22Rv1 (cell line): ENCODE results near the gene NUAK2.

ENCODE experiments used
- H3K27ac ChIP-seq: fragments of 450-650 bp; 2 replicates; pipeline ENCODE4 v1.5.1; 2017
- CTCF ChIP-seq: fragments of 450-650 bp; IDR thresholded peaks from 2 replicates; pipeline ENCODE4 v1.5.1; 2017; ENCODE audit warnings: mild to moderate bottlenecking
- ZFX ChIP-seq: fragments of 450-650 bp; IDR thresholded peaks from 2 replicates; pipeline ENCODE4 v1.6.1; 2017; ENCODE audit warnings: antibody characterized with exemption, borderline replicate concordance

The NUAK2 gene

GRCh38 chr1:205261946-205262691, 59.4 kb downstream of the NUAK2 start:
- TF ChIP-seq CTCF, result no peak
- H3K27ac ChIP-seq, result no peak overlapping the region

DNA sequence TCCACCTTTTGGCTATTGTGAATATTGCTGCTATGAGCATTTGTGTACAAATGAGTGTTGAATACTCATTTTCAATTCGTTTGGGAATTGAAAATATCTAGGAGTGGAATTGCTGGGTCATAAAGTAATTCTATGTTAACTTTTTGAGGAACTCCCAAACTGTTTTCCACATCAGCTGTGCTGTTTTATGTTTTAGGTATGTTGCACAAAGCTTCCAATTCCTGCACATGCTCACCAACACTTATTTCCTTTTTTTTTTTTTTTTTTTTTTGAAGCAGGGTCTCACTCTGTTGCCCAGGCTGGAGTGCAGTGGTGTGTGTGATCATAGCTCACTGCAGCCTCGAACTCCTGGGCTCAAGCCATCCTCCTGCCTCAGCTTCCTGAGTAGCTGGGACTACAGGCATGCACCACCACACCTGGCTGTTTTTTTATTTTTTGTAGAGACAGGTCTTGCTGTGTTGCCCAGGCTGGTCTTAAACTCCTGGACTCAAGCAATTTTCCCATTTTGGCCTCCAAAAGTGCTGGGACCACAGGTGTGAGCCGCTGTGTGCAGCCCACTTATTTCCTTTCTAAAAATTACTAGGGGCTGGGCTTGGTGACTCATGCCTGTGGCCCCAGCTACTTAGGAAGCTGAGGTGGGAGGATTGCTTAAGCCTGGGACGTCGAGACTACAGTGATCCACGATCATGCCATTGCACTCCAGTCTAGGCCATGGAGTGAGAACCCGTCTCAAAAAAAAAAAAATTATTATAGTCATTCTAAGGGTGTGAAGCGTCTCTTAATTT, 60.4 kb downstream of the NUAK2 start:
- H3K27ac ChIP-seq, result no peak overlapping the region
- TF ChIP-seq ZFX, result no peak
- TF ChIP-seq CTCF, result no peak

DNA sequence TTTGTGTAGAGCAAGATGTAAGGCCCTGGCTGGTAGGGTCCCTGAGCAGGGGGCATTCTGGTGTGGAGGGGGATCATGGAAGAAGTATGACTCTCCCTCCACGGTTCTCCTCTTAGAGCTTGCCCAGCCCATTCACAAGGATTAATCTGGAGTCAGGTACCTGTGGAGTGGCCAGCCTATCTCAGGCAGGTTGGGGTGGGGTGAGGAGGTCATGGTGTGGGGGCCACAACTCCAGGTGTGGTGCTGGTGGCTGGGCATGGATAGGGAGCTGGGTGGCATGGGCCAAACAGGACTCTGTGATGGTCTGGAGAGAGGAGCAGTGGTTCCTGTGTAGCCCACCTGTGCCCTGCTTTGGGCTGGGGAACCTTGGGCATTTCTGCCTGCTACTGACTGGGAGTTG, 61.5 kb downstream of the NUAK2 start:
- no peak overlapping the region for H3K27ac ChIP-seq
- TF ChIP-seq ZFX, result no peak
- TF ChIP-seq CTCF, result no peak

- no peak overlapping the region for H3K27ac ChIP-seq
- TF ChIP-seq CTCF (no peak), ZFX (no peak)
Observed at GRCh38 chr1:205259324-205259832, 62.2 kb downstream of the NUAK2 start.

DNA sequence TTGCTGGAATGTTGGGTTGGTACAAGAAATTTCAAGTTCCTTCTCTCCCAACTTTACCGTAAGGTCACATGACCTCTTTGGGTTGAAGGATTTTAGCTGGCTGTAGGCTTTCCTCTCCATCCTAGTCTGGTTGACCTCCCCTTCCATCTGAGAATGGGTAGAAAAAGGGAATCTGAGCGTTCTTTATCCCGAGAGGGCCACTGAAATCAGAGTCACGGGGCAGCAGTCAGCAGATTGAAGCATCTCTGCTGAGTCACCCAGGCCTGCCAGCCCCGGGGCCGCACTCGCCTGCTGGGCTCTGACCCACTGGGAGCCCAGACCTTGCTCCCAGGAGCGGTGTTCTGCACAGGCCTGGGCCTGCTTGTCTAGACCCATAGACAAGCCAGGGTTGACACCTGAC, 62.8 kb downstream of the NUAK2 start:
- no peak overlapping the region for H3K27ac ChIP-seq
- no peak for TF ChIP-seq CTCF
- TF ChIP-seq ZFX, result no peak

DNA sequence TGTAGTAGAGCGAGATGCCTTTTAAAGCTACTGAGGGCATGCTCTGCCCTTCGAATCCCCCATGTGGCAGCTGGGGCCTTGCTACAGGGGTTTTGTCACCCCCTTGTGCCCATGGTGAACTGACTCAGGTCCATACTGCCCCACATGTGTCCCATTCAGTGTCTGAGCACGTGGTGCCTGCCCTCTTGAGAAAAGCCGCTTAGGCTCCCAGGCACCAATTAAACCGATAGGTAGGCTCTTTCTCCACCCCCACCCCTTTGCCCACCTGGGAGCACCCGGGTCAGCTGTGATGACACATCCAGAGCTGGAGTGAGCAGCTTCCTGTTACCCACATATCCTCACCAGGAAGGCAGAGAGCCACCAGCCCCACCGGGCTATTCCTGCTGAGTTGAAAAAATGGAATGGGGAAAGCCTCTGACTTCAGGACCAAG, 63.3 kb downstream of the NUAK2 start:
- TF ChIP-seq CTCF (no peak), ZFX (no peak)

DNA sequence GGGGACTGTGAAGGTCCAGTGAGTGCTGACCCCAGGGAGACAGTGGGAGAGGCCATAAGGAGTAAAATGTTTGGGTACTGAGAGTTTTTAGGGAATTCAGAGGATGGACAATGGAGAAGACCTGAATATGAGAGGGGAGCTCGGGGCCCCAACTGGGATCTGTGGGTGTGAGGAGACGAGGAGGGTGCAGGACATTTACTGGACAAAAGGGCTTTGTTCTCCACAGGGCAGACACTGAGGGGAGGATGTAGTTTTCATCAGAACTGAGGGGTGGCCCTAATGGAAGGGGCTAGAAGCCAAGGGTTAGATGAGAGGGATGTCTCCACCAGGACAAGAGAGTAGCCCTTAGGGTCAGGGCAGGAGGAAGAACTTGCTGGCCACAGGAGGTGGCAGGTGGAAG, 63.8 kb downstream of the NUAK2 start:
- H3K27ac ChIP-seq, result no peak overlapping the region
- no peak for TF ChIP-seq ZFX
- TF ChIP-seq CTCF, result no peak

More for the DNA sequence above, 63.3 kb downstream of the NUAK2 start:
- no peak overlapping the region for H3K27ac ChIP-seq
